ENCODE data around the gene STN1.

STN1 gene

DNA sequence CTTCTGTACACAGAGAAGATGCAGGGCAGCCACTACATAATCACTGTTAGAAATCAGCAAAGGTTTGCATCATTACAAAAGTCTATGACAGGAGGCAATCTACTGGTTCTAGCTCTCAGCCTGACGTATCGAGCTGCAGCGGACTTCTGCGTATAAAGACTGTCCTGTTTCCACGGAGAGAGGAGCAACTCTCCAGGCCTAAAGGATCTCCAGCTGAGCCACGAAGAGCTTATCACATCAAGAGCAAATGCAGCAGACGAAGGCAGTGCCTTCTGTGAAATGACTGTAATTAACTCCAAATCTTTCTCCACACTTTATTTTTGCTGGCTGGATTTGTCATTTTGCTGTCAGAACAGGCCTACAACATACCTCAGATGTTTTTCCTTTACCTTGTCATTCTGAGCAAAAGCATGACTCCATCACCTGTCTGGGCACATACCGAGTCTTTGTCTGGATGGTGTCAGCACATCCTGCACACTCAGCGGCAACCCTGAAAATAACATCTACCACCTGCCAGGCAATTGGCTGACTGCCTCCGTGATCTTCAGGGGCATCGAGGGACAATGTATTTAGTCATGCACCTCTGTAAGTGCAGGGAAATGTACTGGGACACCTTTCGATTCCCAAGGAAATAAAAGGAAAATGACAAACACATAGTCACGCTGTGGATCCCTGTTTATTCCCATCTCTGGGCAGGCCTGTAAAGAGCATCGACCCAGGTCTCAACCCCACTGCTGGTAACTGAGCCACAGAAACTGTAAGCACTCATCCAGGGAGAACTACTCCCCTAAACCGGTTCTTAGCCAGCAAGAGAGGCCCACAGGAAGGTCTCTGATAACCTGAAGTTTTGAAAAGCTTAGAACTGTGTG, 36.3 kb downstream of the STN1 start:
- TF ChIP-seq, protein P1, sequence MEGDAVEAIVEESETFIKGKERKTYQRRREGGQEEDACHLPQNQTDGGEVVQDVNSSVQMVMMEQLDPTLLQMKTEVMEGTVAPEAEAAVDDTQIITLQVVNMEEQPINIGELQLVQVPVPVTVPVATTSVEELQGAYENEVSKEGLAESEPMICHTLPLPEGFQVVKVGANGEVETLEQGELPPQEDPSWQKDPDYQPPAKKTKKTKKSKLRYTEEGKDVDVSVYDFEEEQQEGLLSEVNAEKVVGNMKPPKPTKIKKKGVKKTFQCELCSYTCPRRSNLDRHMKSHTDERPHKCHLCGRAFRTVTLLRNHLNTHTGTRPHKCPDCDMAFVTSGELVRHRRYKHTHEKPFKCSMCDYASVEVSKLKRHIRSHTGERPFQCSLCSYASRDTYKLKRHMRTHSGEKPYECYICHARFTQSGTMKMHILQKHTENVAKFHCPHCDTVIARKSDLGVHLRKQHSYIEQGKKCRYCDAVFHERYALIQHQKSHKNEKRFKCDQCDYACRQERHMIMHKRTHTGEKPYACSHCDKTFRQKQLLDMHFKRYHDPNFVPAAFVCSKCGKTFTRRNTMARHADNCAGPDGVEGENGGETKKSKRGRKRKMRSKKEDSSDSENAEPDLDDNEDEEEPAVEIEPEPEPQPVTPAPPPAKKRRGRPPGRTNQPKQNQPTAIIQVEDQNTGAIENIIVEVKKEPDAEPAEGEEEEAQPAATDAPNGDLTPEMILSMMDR (IDR thresholded peaks at IDR 0.05) = no peak
- H3K27ac ChIP-seq = no peak overlapping the region
- no peak for DNase-seq (ENCODE audit: low spot score)
- no peak overlapping the region for H3K4me3 ChIP-seq

DNA sequence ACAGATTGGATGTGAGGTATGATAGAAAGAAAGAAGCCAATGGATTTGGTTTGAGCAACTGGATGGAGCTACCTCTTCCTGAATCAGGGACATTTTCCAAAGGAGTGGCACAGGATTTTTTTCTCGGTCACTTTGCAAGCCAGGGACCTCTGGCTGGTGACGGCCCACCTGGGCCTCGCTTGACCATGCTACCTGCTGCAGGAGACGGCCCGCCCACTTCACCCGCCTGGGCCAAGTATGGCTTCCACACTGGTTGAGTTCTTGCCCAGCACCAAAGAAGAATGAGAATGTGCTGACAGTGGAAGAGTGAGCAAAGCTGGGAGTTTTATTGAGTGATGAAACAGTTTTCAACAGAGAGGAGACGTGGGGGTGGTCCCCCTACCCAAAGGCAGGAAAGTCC, 38.2 kb downstream of the STN1 start:
- TF ChIP-seq, protein P1 (IDR thresholded peaks at IDR 0.05) = no peak
- H3K27ac ChIP-seq = no peak overlapping the region
- DNase-seq (ENCODE audit: low spot score) = no peak
- H3K4me3 ChIP-seq = no peak overlapping the region

DNA sequence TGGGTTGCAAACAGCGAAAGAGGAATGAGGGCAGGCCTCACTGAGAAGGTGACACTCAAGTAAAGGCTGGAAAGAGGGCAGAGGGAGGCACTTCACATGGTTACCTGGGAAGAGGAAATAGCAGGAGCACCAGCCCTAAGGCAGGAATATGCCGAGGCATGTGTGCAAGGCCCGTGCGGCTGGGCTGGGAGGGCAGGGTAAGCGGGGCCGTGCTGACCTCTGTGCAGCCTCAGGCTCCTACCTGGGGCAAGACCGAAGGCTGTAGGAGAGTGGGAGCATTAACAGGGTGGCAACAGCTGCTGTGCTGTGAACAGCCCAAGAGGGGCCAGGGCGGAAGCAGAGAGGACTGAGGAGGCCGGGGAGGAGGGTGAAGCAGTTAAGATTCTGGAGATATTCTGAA, 38.6 kb downstream of the STN1 start:
- Histone ChIP-seq H3K4me3 (no peak overlapping the region), H3K27ac (no peak overlapping the region)
- TF ChIP-seq, protein P1 (IDR thresholded peaks at IDR 0.05) = no peak
- no peak for DNase-seq (ENCODE audit: low spot score)

DNA sequence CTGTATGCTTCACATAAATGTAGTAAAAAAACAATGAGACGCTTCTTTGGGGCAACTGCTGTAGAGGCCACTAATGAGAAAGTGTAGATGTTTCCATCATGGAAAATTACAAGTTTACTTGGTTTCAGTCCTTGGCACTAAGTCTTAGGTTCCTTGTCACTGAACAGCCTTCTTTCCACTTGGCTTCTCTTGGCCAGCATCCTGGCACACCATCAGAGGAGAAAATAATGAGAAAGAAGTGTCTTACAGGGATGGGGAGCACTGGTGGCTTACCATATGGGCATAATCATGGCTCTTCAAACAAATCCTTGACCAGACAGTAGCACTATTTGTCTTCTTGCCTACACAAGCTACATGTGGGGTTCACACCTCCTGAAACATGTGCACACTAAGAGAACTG, 40.1 kb downstream of the STN1 start:
- TF ChIP-seq, protein P1 (IDR thresholded peaks at IDR 0.05) = no peak
- no peak for DNase-seq (ENCODE audit: low spot score)
- Histone ChIP-seq H3K4me3 (no peak overlapping the region), H3K27ac (no peak overlapping the region)

DNA sequence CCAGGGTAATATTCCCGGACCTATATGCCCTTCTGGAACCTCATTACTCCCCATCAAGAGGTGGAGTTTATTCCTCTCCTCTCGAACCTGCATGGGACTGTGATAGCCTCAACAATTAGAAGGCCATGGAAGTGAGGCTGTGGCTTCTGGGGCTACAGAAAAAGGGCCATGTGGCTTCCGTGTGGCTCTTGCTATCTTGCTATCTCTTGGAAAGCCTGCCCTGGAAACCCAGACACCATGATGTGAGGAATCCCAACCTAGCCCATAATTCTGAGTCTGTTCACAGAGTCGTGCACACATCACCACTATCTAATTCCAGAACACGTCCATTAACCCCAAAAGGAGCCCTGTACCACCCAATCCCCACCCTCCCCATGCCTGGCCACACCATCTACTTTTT, 41.8 kb downstream of the STN1 start:
- Histone ChIP-seq H3K4me3 (no peak overlapping the region), H3K27ac (no peak overlapping the region)
- TF ChIP-seq, protein P1 (IDR thresholded peaks at IDR 0.05) = no peak
- no peak for DNase-seq (ENCODE audit: low spot score)

DNA sequence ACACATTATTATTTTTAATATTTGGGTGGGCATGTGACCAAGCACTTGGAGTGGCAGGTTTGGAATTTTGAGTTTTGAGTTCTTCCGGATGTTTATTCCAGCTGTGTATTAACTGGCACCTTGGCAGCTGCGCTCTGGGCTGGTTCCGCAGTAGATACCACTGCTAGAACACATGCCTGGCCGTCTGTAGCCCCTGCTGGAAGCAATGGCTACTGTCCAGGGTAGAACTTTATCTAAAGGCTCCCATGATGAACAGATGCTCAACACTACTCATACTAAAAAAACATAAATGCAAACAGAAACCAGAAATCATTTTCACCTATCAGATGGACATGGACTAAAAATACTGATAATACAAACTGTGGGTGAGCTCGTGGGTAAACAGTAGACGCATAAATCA, 43.3 kb downstream of the STN1 start:
- Histone ChIP-seq H3K4me3 (no peak overlapping the region), H3K27ac (no peak overlapping the region)
- no peak for DNase-seq (ENCODE audit: low spot score)
- TF ChIP-seq, protein P1 (IDR thresholded peaks at IDR 0.05) = no peak
